Calu3 (cell line): ENCODE measurements around the gene PDZD2. TPM values are rescaled to one million over a fixed set of nuclear protein-coding genes. Genes with fewer than 3 reads are reported as not detected.

Experiments
- BruUV-seq: library from RNA; stranded (reverse); fragments of 400-500 nt; replicated peaks from 2 replicates; lab custom pipeline; 2021; lab: Mats Ljungman, UMichigan
- CTCF ChIA-PET: fragments of 300-600 bp; sonication (Branson Sonifier 250); formaldehyde crosslinking; loops from one replicate; lab custom pipeline; 2022; ENCODE audit warnings: antibody characterized with exemption; lab: Charles Lee
- DNase-seq: peaks from one replicate; pipeline ENCODE4 v3.0.0; 2022
- H3K27ac Mint-ChIP-seq: one replicate; pipeline ENCODE4 v1.8.0; 2022; ENCODE audit warnings: mixed read lengths; ENCODE audit not compliant: unreplicated experiment
- H3K27me3 Mint-ChIP-seq: one replicate; pipeline ENCODE4 v1.8.0; 2022; ENCODE audit warnings: mixed read lengths; ENCODE audit not compliant: unreplicated experiment
- H3K36me3 Mint-ChIP-seq: one replicate; pipeline ENCODE4 v1.8.0; 2022; ENCODE audit warnings: mild to moderate bottlenecking, moderate library complexity, mixed read lengths; ENCODE audit not compliant: insufficient read depth, unreplicated experiment
- H3K4me1 Mint-ChIP-seq: one replicate; pipeline ENCODE4 v1.8.0; 2022; ENCODE audit warnings: mild to moderate bottlenecking, low read depth, mixed read lengths; ENCODE audit not compliant: unreplicated experiment
- H3K4me3 Mint-ChIP-seq: one replicate; pipeline ENCODE4 v1.8.0; 2022; ENCODE audit warnings: mild to moderate bottlenecking, low read depth, moderate library complexity, mixed read lengths; ENCODE audit not compliant: unreplicated experiment
- H3K9me3 Mint-ChIP-seq: one replicate; pipeline ENCODE4 v1.8.0; 2022; ENCODE audit warnings: low read depth, mixed read lengths; ENCODE audit not compliant: unreplicated experiment
- CTCF ChIP-seq: fragments of 200-600 bp; IDR thresholded peaks from one replicate; pipeline ENCODE4 v1.8.0; 2022; ENCODE audit warnings: antibody characterized with exemption; ENCODE audit not compliant: unreplicated experiment
- intact Hi-C: fragments of 100-400 bp; cut with micrococcal nuclease; formaldehyde crosslinking; loops from one replicate; pipeline ENCODE4 v1.10.0; 2022; ENCODE audit not compliant: unreplicated experiment
- total RNA-seq: library from RNA; stranded (reverse); gene quantifications from 2 replicates; pipeline ENCODE4 v1.2.3, GENCODE V29; 2022

Gene PDZD2
- total RNA-seq, 1 experiment from 2014 or later: 0.97 TPM

- Mint-ChIP-seq H3K27me3 (no peaks in the 10 kb centered on the region), H3K36me3 (no peaks in the 10 kb centered on the region), H3K4me1 (no peaks in the 10 kb centered on the region), H3K4me3 (no peak overlapping the region), H3K9me3 (no peaks in the 10 kb centered on the region), H3K27ac (no peak overlapping the region)
- CTCF ChIA-PET: interaction anchor here (0.6 to 1.1 kb wide), 2 partner anchors 30 to 294 kb away, joined by 3 to 5 read pairs; no protein-coding TSS in a partner anchor
- intact Hi-C loops: no loop called here
- BruUV-seq: no TSS peak
- DNase-seq: no peak
- TF ChIP-seq CTCF: no peak
Observed at GRCh38 chr5:32058101-32058500, 419.2 kb downstream of the PDZD2 start.

GRCh38 chr5:32058997-32059396 is 420.1 kb downstream of the PDZD2 start:
- no TSS peak for BruUV-seq
- TF ChIP-seq CTCF: no peak
- DNase-seq: no peak
- Mint-ChIP-seq H3K36me3 (no peaks in the 10 kb centered on the region), H3K27me3 (no peaks in the 10 kb centered on the region), H3K4me1 (no peaks in the 10 kb centered on the region), H3K27ac (no peak overlapping the region), H3K9me3 (no peaks in the 10 kb centered on the region), H3K4me3 (no peak overlapping the region)
- intact Hi-C loops: no loop called here
- CTCF ChIA-PET: no interaction called here

- Mint-ChIP-seq H3K27me3 (no peaks in the 10 kb centered on the region), H3K9me3 (no peaks in the 10 kb centered on the region), H3K4me3 (no peak overlapping the region), H3K27ac (no peak overlapping the region), H3K4me1 (no peaks in the 10 kb centered on the region), H3K36me3 (no peaks in the 10 kb centered on the region)
- BruUV-seq: no TSS peak
- CTCF ChIA-PET: no interaction called here
- peak; percentile 13 for DNase-seq
- intact Hi-C loops: no loop called here
- no peak for TF ChIP-seq CTCF
Observed at GRCh38 chr5:32059761-32060530, 421.0 kb downstream of the PDZD2 start.

GRCh38 chr5:32061236-32061635 is 422.3 kb downstream of the PDZD2 start:
- Mint-ChIP-seq H3K27me3 (no peaks in the 10 kb centered on the region), H3K4me1 (no peaks in the 10 kb centered on the region), H3K36me3 (no peaks in the 10 kb centered on the region), H3K27ac (no peak overlapping the region), H3K4me3 (no peak overlapping the region), H3K9me3 (no peaks in the 10 kb centered on the region)
- CTCF ChIA-PET: no interaction called here
- no peak for DNase-seq
- intact Hi-C loops: no loop called here
- no TSS peak for BruUV-seq
- no peak for TF ChIP-seq CTCF
